Upper lobe of left lung (tissue), 6 donors: ENCODE measurements around the gene SLC8A3. TPM values are rescaled to one million over a fixed set of nuclear protein-coding genes. Genes with fewer than 3 reads are reported as not detected.
A peak's percentile ranks its signal among the peaks of the same experiment; 100 is the strongest.

Experiments
- ATAC-seq, 2 donors: fragments of 200-7000 bp; cut with Tn5 transposase; one replicate each; pipeline ENCODE4 v1.9.1; 2022; ENCODE audit warnings: mild to moderate bottlenecking in 2 of 2, moderate library complexity in 2 of 2; ENCODE audit not compliant: low FRiP score in 2 of 2
- DNase-seq, 2 donors: peaks; one replicate each; pipeline ENCODE4 v3.0.0-alpha.2; 2019 to 2020
- H3K27ac ChIP-seq, 4 donors: fragments of 200-600 bp; sonication (generic); one replicate each; pipeline ENCODE4 v1.5.1; 2016 to 2019
- H3K27me3 ChIP-seq, 4 donors: fragments of 200-600 bp; sonication (generic); one replicate each; pipeline ENCODE4 v1.5.1; 2017 to 2019
- H3K36me3 ChIP-seq, 4 donors: fragments of 200-600 bp; sonication (generic); one replicate each; pipeline ENCODE4 v1.5.1; 2016 to 2019
- H3K4me1 ChIP-seq, 4 donors: fragments of 200-600 bp; sonication (generic); one replicate each; pipeline ENCODE4 v1.5.1; 2018 to 2019
- H3K4me3 ChIP-seq, 4 donors: fragments of 200-600 bp; sonication (generic); one replicate each; pipeline ENCODE4 v1.5.1; 2017 to 2019; ENCODE audit warnings: mild to moderate bottlenecking in 2 of 4, moderate library complexity in 1 of 4
- H3K9me3 ChIP-seq, 4 donors: fragments of 200-600 bp; sonication (generic); one replicate each; pipeline ENCODE4 v1.5.1; 2018 to 2019
- CTCF ChIP-seq, 6 experiments: fragments of 450-650 bp in 4 of 6; fragments of 200-600 bp in 2 of 6; sonication (generic) in 2 of 6; IDR thresholded peaks; one replicate each; pipeline ENCODE4 v1.5.1; 2016 to 2019; ENCODE audit warnings: antibody characterized with exemption in 6 of 6
- EP300 ChIP-seq, 4 donors: sonication (generic); formaldehyde crosslinking; IDR thresholded peaks; one replicate each; pipeline ENCODE4 v1.5.1; 2017; ENCODE audit warnings: antibody characterized with exemption in 4 of 4, control low read depth in 2 of 4
- POLR2A ChIP-seq, 4 donors: fragments of 450-650 bp; IDR thresholded peaks; one replicate each; pipeline ENCODE4 v1.5.1; 2016 to 2017; ENCODE audit warnings: antibody characterized with exemption in 4 of 4, mild to moderate bottlenecking in 2 of 4
- POLR2AphosphoS5 ChIP-seq, 2 donors: sonication (generic); formaldehyde crosslinking; IDR thresholded peaks; one replicate each; pipeline ENCODE4 v1.5.1; 2017; ENCODE audit warnings: antibody characterized with exemption in 2 of 2
- WGBS, 2 donors: methylation state at CpG; one replicate each; pipeline ENCODE4 v1.1.5; 2017 to 2018; 5-methylcytosine and 5-hydroxymethylcytosine counted together
- total RNA-seq, 6 donors: library from RNA; depleted of rRNA in 4 of 6; stranded (reverse); fragments of >200 nt in 4 of 6; gene quantifications; one replicate each; pipeline versions ENCODE4 v1.1.0 to v1.2.1, GENCODE V29; 2016 to 2021
- donor health status: DM: no; HTN: no; CAD: no; lungs with moderate emphysema.
- donor health status: DM: no; HTN: yes; CAD: no; lungs with severe emphysema.

Gene SLC8A3
- total RNA-seq, 6 donors from 2014 or later = 0.49 to 1.4 (median 1.0) TPM

GRCh38 chr14:70149596-70150165, 39.1 kb downstream of the SLC8A3 start:
- 67 to 79% methylated on average over 4 of the region's 4 CpGs for WGBS, 2 donors
- H3K4me1 ChIP-seq = no peaks in the 10 kb centered on the region
- H3K36me3 ChIP-seq = no peaks in the 10 kb centered on the region
- no peaks in the 10 kb centered on the region for H3K9me3 ChIP-seq
- TF ChIP-seq POLR2AphosphoS5 (IDR thresholded peaks at IDR 0.05) (no peak), EP300 (IDR thresholded peaks at IDR 0.05) (no peak), CTCF (IDR thresholded peaks at IDR 0.05) (no peak), POLR2A (IDR thresholded peaks at IDR 0.05) (no peak)
- no peaks in the 10 kb centered on the region for H3K27me3 ChIP-seq
- no peak for DNase-seq
- no peak overlapping the region for H3K4me3 ChIP-seq
- no peak for ATAC-seq
- no peak overlapping the region for H3K27ac ChIP-seq

GRCh38 chr14:70148911-70149595, 39.7 kb downstream of the SLC8A3 start:
- Histone ChIP-seq H3K27me3 (no peaks in the 10 kb centered on the region), H3K4me3 (no peak overlapping the region), H3K4me1 (no peaks in the 10 kb centered on the region), H3K9me3 (no peaks in the 10 kb centered on the region), H3K27ac (no peak overlapping the region), H3K36me3 (no peaks in the 10 kb centered on the region)
- ATAC-seq = peak in 1 of 2 donors; percentile 36
- no peak for DNase-seq
- TF ChIP-seq EP300 (IDR thresholded peaks at IDR 0.05) (no peak), POLR2AphosphoS5 (IDR thresholded peaks at IDR 0.05) (no peak), CTCF (IDR thresholded peaks at IDR 0.05) (no peak), POLR2A (IDR thresholded peaks at IDR 0.05) (no peak)
- WGBS, 2 donors = 41 to 45% methylated on average over 3 of the region's 3 CpGs

- no peaks in the 10 kb centered on the region for H3K9me3 ChIP-seq
- no peak overlapping the region for H3K27ac ChIP-seq
- DNase-seq (no peak), ATAC-seq (no peak)
- TF ChIP-seq POLR2A (IDR thresholded peaks at IDR 0.05) (no peak), CTCF (IDR thresholded peaks at IDR 0.05) (no peak), EP300 (IDR thresholded peaks at IDR 0.05) (no peak)
- no peaks in the 10 kb centered on the region for H3K27me3 ChIP-seq
- 81 to 84% methylated on average over 3 of the region's 3 CpGs for WGBS, 2 donors
- no peaks in the 10 kb centered on the region for H3K4me1 ChIP-seq
- H3K4me3 ChIP-seq = no peak overlapping the region
- no peaks in the 10 kb centered on the region for H3K36me3 ChIP-seq
Observed at GRCh38 chr14:70148351-70148750, 40.4 kb downstream of the SLC8A3 start.

- DNase-seq = no peak
- TF ChIP-seq POLR2A (IDR thresholded peaks at IDR 0.05) (no peak), POLR2AphosphoS5 (IDR thresholded peaks at IDR 0.05) (no peak), CTCF (IDR thresholded peaks at IDR 0.05) (no peak), EP300 (IDR thresholded peaks at IDR 0.05) (no peak)
- Histone ChIP-seq H3K4me3 (no peak overlapping the region), H3K27me3 (no peaks in the 10 kb centered on the region), H3K36me3 (no peaks in the 10 kb centered on the region), H3K4me1 (no peaks in the 10 kb centered on the region), H3K27ac (no peak overlapping the region), H3K9me3 (no peaks in the 10 kb centered on the region)
- ATAC-seq = no peak
- 72 to 73% methylated on average over 6 of the region's 6 CpGs for WGBS, 2 donors
Observed at GRCh38 chr14:70144046-70144445, 44.7 kb downstream of the SLC8A3 start.

GRCh38 chr14:70143306-70143705, 45.4 kb downstream of the SLC8A3 start:
- no peak for TF ChIP-seq POLR2A (IDR thresholded peaks at IDR 0.05)
- no peak for TF ChIP-seq POLR2AphosphoS5 (IDR thresholded peaks at IDR 0.05)
- TF ChIP-seq EP300 (IDR thresholded peaks at IDR 0.05) = no peak
- no peak for TF ChIP-seq CTCF (IDR thresholded peaks at IDR 0.05)
- Histone ChIP-seq H3K4me1 (no peaks in the 10 kb centered on the region), H3K36me3 (no peaks in the 10 kb centered on the region), H3K4me3 (no peak overlapping the region), H3K27ac (no peak overlapping the region), H3K9me3 (no peaks in the 10 kb centered on the region), H3K27me3 (no peaks in the 10 kb centered on the region)
- ATAC-seq (no peak), DNase-seq (no peak)
- 69 to 83% methylated on average over 5 of the region's 5 CpGs for WGBS, 2 donors
